DND-41 (cell line): Measurements from ENCODE around the gene DCK.

Experiments
- CTCF ChIP-seq: IDR thresholded peaks from 2 replicates; pipeline ENCODE4 v1.5.1; 2012; ENCODE audit warnings: borderline replicate concordance, low read length, moderate library complexity, mild to moderate bottlenecking; ENCODE audit not compliant: poor library complexity, severe bottlenecking; ENCODE audit errors: extremely low read depth
- EZH2 ChIP-seq: IDR thresholded peaks from 3 replicates; pipeline ENCODE4 v1.6.1; 2012; ENCODE audit warnings: borderline replicate concordance, low read depth, mild to moderate bottlenecking, moderate library complexity, low read length, inconsistent platforms; ENCODE audit not compliant: severe bottlenecking

DNA sequence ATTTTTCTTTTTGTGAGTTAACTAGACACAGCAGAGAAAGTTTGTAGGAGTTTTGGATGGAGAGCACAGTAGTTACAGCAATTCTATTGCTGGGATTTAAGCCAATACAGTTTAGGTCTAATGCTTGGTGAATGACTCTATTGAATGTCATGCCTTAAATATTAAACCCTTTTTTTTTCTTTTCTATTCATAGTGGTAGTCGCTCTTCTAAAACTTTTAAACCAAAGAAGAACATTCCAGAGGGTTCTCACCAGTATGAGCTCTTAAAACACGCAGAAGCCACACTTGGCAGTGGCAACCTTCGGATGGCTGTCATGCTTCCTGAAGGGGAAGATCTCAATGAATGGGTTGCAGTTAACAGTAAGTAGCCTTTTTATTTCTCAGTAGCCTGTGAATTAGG, 34.8 kb upstream of the DCK start:
- TF ChIP-seq CTCF, result no peak
- TF ChIP-seq EZH2, result no peak
